Endothelial cell of hepatic sinusoid (primary cell): Measurements from ENCODE around the gene DLL1.

Experiments used
- in situ Hi-C: cut with HindIII; loops from 2 replicates; pipeline ENCODE4 v1.10.0; 2017; ENCODE audit warnings: low sequenced_read_pairs

Gene DLL1

GRCh38 chr6:170295510-170296422, 4.9 kb upstream of the DLL1 start:
- in situ Hi-C loops = loop anchor here (5.0 kb wide), 1 partner anchor 52 kb away; no protein-coding TSS in a partner anchor

- in situ Hi-C loops = loop anchor here (5.0 kb wide), 1 partner anchor 52 kb away; no protein-coding TSS in a partner anchor
Measured at GRCh38 chr6:170294813-170295509, 4.1 kb upstream of the DLL1 start.

GRCh38 chr6:170294298-170294730, 3.4 kb upstream of the DLL1 start:
- in situ Hi-C loops = no loop called here

GRCh38 chr6:170293341-170294231, 2.7 kb upstream of the DLL1 start:
- in situ Hi-C loops = no loop called here

GRCh38 chr6:170292407-170293158, 1.7 kb upstream of the DLL1 start:
- in situ Hi-C loops = no loop called here

GRCh38 chr6:170292111-170292406, 1.2 kb upstream of the DLL1 start:
- in situ Hi-C loops = no loop called here

- in situ Hi-C loops = no loop called here
Measured at GRCh38 chr6:170291271-170292110, 613 bp upstream of the DLL1 start.

GRCh38 chr6:170289951-170290295, 955 bp downstream of the DLL1 start:
- in situ Hi-C loops = no loop called here

- in situ Hi-C loops = no loop called here
Measured at GRCh38 chr6:170289180-170289931, 1.5 kb downstream of the DLL1 start.

- in situ Hi-C loops = no loop called here
Measured at GRCh38 chr6:170288852-170289179, 2.1 kb downstream of the DLL1 start.

- in situ Hi-C loops = no loop called here
Measured at GRCh38 chr6:170288091-170288631, 2.7 kb downstream of the DLL1 start.

- in situ Hi-C loops = no loop called here
Measured at GRCh38 chr6:170287371-170287876, 3.5 kb downstream of the DLL1 start.

GRCh38 chr6:170286934-170287265, 4.0 kb downstream of the DLL1 start:
- in situ Hi-C loops = no loop called here

- in situ Hi-C loops = no loop called here
Measured at GRCh38 chr6:170286246-170286933, 4.5 kb downstream of the DLL1 start.

GRCh38 chr6:170285482-170285881, 5.4 kb downstream of the DLL1 start:
- in situ Hi-C loops = no loop called here

- in situ Hi-C loops = no loop called here
Measured at GRCh38 chr6:170284866-170285469, 5.9 kb downstream of the DLL1 start.

- in situ Hi-C loops = no loop called here
Measured at GRCh38 chr6:170284126-170284773, 6.6 kb downstream of the DLL1 start.
